Stimulated activated naive CD4-positive, alpha-beta T cell treated with Interleukin-2 at 50 U/mL for 16 hours (primary cell): Measurements from ENCODE around the gene TMEM147.
"Not testable (repeated sequence)": the region's sequence is repeated elsewhere in the genome, so short reads cannot be mapped to it uniquely, and the experiment has no call there.

ENCODE experiments used
- DNase-seq: peaks from one replicate; lab custom pipeline; 2025; lab: John Stamatoyannopoulos, UW

TMEM147 gene

DNA sequence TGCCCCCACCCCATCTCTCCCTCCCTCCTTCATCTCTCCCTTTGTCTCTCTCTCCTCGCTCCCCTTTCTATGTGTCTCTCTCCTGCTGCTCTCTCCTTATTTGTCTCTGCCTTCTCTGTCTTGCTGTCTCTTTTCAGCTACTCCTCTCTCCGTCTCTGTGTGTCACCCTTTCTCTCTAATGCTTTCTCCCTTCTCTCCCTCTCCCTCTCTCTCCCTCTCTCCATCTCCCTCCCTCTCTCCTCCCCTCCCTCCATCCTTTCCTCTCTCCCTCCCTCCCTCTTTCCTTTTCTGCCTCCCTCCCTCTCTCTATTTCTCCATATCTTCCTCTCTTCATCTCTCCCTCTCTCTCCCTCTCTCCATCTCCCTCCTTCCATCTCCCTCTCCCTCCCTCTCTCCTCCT, 17.4 kb downstream of the TMEM147 start:
- no peak for DNase-seq

DNA sequence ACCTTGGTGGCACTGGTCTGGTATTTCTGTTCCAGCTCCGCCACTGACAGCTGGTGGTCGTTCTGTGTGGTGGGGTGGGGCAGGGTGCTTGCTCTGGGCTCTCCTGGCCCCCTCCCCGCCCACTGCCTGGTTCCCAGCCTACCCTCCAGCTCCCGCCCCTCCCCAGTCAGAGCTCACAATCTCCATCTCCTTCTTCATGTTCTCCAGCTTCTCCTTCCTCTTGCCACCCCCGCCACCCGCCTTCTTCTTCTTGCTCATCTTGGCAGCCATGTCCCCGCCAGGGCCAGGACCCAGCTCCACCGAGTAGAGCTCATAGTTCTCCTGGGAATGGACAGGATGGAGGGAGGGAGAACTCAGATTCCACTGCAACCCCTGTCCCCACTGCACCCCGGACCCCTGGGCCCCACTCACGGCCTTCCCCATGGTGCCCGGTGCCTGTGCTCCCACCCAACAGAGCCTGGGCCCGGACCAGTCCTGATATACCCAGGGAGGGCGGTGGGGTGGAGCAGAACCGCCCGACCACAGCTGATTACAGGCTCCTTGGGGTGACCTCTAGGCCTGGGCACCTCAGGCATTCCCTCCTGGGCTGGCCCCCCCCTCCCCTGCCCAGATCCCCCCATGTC, 17.9 kb downstream of the TMEM147 start, which contains the start of gene ATP4A:
TSS of gene ATP4A (minus strand) at position 452 of the 623 bp plus-strand sequence. CDS start at position 423, 29 bp downstream.
- DNase-seq = no peak

DNA sequence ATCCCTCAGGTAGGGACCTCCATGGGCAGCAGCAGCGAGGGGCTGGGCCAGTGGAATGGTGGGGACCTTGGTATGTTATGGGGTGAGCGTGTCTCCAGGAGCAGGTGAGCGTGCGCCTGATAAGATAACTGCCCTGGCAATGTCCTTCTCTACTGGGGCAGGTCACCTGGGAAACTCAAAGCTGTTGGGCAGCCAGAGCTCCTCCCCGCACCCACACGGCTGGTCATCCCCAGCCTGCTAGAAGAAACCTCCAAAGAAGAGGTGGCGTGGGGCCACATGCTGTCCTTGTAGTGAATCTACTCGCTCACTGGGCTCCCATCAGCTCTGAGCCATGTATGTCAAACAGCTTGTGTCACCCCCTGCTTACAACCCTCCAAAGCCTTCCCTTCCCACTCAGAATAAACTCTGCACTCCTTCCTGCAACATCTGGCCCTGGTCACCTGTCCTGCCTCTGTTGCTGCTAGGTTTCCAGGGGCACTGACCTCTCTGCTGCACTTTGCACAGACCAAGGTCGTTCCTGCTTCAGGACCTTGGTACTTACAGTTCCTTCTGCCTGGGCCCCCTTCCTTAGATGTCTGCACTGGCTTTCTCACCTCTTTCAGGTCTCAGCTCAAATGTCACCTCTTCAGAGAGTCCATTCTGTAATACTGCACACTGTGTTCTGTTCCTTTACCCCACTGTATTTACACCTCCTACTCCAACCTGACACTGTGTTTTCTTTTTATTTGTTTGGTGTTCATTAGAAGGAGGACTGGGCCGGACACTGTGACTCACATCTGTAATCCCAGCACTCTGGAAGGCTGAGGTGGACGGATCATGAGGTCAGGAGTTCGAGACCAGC, 19.8 kb downstream of the TMEM147 start:
- DNase-seq = no peak

DNA sequence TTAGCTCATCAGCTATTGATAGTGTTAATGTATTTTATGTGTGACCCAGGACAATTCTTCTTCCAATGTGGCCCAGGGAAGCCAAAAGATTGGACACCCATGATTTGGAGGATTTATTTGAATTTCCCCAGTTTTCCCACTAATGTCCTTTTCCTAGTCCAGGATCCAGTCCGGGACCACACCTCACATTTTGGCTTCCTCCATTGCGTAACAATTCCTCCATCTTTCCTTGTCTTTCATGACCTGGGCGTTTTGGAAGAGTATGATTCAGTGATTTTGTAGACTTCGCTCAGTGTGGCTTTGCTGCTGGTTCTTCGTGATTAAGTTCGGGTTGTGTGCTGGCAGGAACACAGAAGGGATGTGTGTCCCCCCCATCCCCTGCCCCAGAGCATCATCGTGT, 21.3 kb downstream of the TMEM147 start:
- DNase-seq = no peak

DNA sequence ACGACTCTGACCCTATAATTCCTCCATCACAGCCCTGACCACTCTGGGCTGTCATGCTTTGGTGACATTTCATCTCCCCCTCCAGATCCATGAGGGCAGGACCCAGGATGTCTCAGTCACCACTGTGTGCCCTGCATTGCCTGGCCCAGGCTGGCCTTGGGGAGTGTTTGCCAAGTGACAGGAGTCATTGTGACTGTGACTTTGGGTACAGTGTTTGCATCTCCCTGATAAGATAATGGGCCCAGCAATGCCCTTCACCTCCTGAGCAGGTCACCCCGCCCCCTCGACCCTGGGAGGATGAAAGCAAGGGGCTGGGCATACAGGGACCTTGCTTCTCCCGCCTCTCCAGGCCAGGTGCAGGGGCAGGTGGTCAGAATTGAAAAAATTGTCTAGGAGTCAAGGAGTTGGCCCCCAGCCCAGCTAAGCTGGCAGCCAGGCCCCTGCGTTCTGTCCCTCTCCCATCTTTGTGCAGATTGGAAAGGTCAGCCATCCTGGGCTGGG, 23.9 kb downstream of the TMEM147 start:
- DNase-seq = no peak

DNA sequence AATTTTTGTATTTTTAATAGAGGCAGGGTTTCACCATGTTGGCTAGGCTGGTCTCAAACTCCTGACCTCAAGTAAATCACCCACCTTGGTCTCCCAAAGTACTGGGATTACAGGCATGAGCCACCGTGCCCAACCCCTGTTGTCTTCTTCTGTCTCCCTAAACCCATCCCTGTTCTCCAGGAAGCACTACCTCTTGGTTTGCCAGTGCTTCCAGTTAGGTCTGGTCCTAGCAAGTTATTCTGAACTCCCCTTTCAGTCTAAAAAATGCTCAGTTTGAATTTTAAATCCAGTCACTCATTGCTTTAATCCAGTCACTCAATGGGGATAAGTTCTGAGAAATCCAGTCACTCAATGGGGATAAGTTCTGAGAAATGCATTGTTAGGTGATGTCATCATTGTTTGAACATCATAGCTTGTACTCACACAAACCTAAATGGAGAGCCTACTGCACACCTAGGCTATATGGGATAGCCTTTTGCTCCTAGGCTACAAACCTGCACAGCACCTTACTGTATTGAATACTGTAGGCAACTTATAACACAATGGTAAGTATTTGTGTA, 26.1 kb downstream of the TMEM147 start:
- no peak for DNase-seq

DNA sequence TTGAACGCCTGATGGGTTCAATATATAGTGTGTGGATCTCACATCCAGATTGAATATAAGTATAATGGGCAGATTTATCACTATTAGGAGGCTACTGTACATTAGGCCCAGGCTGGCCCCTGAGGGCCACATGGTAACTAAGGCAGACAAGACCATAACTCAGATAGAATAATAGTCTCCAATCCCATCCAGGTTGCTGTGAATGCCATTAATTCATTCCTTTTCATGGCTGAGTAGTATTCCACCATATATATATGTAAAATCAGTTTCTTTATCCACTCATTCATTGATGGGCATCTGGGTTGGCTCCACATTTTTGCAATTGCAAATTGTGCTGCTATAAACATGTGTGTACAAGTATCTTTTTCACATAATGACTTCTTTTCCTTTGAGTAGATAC, 32.5 kb downstream of the TMEM147 start:
- DNase-seq = no peak

DNA sequence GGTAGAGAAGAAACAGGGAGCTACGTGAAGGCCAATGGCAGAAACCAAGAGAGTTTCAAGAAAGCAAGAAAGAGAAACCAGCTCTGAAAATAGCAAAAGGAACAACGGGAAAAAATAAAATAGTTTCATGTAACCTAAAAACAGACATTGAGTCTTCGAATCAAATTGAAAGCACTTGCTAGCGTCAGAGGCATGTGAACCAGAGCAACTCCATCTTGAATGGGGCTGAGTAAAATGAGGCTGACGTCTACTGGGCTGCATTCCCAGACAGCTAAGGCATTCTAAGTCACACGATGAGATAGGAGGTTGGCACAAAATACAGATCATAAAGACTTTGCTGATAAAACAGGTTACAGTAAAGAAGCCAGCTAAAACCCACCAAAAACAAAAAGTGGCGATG, 33.3 kb downstream of the TMEM147 start:
- no peak for DNase-seq

DNA sequence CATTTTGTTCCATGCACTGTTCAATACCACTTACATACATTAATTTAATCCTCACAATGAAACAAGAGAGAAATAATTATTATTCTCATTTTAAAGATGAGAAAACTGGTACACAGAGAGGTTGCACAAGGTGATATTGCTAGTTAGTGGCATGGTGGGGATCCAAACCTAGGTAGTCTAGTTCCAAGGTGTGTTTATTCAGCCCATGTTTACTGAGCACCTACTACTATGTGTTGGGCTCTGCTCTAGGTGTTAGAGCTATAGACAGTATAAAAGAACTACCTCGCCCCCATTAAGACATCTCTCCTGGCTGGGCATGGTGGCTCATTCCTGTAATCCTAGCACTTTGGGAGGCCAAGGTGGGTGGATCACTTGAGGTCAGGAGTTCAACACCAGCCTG, 37.3 kb downstream of the TMEM147 start:
- DNase-seq = no peak

DNA sequence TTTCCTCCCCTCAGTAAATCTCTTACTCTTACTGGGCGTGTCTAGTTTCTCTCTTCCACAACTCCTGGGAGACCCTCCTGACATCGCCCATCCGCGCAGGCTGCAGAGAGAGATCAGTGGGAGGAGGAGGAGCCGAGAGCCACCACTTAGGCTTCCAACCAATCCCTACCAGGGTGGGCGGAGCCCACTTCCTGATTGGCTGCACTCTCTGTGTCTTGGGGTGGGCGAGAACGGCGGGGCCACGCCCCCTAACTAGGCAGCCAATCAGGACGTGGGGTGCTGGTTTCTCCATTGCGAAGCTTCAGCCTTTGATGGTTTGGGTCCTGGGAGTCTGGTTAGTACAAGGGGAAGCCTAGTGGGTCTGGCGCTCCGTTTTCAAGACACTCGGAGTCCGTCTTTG, 40.4 kb downstream of the TMEM147 start, which contains the start of gene PMIS2:
TSS of gene PMIS2 (plus strand) at position 326 of the 400 bp plus-strand sequence. CDS start 87 bp downstream, outside the sequence.
- no peak for DNase-seq

DNA sequence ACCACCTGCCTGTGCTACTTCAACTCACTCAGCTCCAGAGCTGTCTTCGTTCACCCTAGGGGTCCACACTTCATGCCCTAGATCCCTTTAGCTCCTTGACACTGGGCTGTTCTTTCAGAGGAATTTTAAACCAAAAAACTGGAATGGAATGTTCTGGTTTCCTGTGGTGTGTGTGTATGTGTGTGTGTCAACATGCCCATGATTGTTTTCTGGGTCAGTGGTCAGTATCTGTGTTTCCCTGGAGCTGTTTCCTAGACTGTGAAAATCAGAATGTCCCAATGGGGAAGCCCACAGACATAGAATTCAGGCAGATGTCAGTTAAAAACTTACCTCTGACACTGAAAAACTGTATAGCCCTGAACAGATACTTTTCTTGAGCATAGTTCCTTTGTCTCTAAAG, 41.9 kb downstream of the TMEM147 start:
- no peak for DNase-seq

DNA sequence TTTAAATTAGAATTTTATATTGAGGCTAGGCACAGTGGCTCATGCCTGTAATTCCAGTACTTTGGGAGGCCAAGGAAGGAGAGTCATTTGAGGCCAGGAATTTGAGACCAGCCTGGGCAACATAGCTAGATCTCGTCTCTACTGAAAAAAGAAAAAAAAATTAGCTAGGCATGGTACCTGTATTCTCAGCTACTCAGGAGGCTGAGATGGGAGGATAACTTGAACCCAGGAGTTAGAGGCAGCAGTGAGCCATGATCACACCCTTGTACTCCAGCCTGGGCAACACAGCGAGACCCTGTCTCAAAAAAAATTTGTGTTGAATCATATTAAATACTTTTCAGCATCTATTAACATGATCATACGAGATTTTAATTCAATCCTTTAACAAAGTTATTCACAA, 45.4 kb downstream of the TMEM147 start:
- no peak for DNase-seq

DNA sequence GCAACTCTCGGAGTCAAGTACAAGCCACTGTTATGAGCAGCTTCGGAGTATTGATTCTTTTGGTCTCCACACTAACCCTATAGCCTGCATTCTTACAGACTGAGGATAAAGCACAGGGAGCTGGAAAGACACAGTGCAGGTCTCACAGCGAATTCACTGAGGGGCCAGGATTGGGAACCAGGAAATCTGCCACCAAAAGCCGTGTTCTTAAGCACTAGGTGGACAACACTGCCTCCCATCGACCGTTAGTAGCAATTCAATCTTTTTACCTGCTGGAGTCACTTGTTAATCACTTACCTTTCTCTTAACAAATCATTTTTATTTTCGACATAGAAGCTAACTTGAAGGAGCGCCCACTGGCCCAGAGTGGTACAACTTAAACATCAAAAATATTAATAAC, 46.8 kb downstream of the TMEM147 start:
- no peak for DNase-seq

DNA sequence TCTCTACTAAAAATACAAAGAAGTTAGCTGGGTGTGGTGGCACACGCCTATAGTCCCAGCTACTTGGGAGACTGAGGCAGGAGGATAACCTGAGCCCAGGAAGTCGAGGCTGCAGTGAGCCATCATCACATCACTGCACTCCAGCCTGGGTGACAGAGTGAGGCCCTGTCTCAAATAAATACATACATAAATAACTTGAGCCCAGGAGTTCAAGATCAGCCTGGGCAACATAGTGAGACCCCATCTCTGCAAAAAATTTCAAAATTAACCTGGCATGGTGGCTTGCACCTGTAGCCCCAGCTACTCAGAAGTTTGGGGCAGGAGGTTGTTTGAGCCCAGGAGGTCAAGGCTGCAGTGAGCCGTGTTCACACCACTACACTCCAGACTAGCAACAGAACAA, 49.6 kb downstream of the TMEM147 start:
- not testable (repeated sequence) for DNase-seq

DNA sequence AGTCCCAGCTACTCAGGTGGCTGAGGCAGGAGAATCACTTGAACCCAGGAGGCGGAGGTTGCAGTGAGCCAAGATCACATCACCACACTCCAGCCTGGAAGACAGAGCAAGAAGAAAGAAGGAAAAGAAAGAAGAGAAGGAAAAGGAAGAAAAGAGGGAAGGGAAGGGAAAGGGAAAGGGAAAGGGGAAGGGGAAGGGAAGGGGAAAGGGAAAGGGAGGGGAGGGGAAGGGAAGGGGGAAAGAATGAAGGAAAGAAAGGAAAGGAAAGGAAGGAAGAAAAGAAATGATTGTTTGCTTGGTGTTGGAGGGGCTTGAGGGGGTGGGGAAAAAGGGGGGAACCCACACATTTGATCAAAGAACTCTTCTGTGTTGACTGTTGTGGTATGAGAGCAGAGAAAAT, 50.5 kb downstream of the TMEM147 start:
- DNase-seq = no peak

DNA sequence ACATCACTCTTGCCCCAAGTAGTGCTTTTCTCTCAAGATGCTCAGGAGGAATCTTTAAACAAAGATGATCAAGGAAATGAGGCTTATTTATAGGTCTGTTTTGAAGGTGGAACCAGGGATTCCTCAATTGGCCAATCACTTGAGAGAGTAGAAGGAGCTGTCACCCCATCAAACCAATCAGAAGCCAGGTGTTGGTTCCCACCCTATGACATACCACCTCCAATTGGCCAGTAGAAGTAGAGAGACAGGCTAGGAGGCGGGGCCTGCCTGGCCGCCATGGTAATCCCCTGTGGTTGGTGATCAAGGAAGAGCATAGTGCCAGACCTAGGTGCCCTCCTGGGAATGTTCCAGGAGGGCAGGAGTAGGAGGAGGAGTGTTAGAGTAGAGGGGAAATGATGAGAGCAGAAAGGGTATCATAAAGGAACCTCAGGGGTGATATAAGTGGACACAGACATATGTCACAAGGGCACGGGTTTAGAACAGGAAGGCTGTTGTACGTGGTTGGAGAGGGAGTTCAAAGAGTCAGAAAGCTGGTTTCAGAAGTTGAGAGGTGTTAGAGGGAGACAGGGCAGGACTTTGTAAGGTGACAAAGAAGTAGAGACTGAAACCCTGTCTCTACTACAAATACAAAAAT, 51.1 kb downstream of the TMEM147 start:
- no peak for DNase-seq
